Activated T-cell treated with anti-CD3 and anti-CD28 coated beads, Interleukin-2, amount 50 U/mL, for 24 hours (primary cell): Measurements from ENCODE around the gene SLC25A24.
"Not testable (repeated sequence)": the region's sequence is repeated elsewhere in the genome, so short reads cannot be mapped to it uniquely, and the experiment has no call there.

ENCODE experiments used
- DNase-seq: peaks from one replicate; pipeline ENCODE4 v3.0.0-alpha.2; 2020
- H3K27ac Mint-ChIP-seq: 2 replicates; pipeline ENCODE4 v1.8.0; 2020; ENCODE audit warnings: mild to moderate bottlenecking, mixed read lengths
- H3K27me3 Mint-ChIP-seq: 2 replicates; pipeline ENCODE4 v1.8.0; 2020; ENCODE audit warnings: mixed read lengths
- H3K36me3 Mint-ChIP-seq: 2 replicates; pipeline ENCODE4 v1.8.0; 2020; ENCODE audit warnings: low read depth, mixed read lengths
- H3K4me1 Mint-ChIP-seq: 2 replicates; pipeline ENCODE4 v1.8.0; 2020; ENCODE audit warnings: low read depth, mixed read lengths
- H3K4me3 Mint-ChIP-seq: 2 replicates; pipeline ENCODE4 v1.8.0; 2020; ENCODE audit warnings: mild to moderate bottlenecking, moderate library complexity, mixed read lengths
- H3K9me3 Mint-ChIP-seq: 2 replicates; pipeline ENCODE4 v1.8.0; 2020; ENCODE audit warnings: mixed read lengths

SLC25A24 gene

GRCh38 chr1:108162409-108162808, 37.7 kb downstream of the SLC25A24 start:
- H3K27me3 Mint-ChIP-seq, H3K4me1 Mint-ChIP-seq, H3K27ac Mint-ChIP-seq, H3K9me3 Mint-ChIP-seq, DNase-seq, H3K4me3 Mint-ChIP-seq: not testable (repeated sequence)
- H3K36me3 Mint-ChIP-seq, result peaks cover 24% of the 10 kb centered on the region

- not testable (repeated sequence) for H3K4me1 Mint-ChIP-seq, H3K27ac Mint-ChIP-seq, H3K27me3 Mint-ChIP-seq, H3K4me3 Mint-ChIP-seq, H3K9me3 Mint-ChIP-seq, DNase-seq
- peaks cover 30% of the 10 kb centered on the region for H3K36me3 Mint-ChIP-seq
Measured at GRCh38 chr1:108159951-108160350, 40.2 kb downstream of the SLC25A24 start.

DNA sequence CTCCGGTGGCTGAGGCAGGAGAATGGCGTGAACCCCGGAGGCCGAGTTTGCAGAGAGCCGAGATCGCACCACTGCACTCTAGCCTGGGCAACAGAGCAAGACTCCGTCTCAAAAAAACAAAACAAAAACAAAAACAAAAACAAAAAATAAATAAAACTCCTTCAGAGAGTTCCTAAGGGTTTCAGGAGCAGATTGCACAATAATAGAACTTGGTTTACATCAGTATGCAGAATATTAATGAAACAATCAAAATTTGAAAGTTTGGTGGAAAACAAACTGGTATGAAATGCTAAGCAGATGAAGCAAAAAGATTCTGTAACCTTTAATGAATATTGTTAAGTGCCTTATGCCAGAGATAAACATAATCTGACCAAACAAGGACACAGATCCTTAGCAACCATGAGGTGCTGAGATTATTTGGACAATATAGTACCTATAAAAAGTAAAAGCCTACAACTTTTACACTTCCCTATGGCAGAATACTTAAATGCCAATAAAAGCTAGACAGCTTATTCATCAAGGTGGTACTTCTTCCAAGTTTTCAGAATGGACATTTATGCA, 41.2 kb downstream of the SLC25A24 start:
- Mint-ChIP-seq H3K4me1 (no peaks in the 10 kb centered on the region), H3K9me3 (no peaks in the 10 kb centered on the region), H3K4me3 (no peak overlapping the region), H3K36me3 (peaks cover 38% of the 10 kb centered on the region), H3K27ac (no peak overlapping the region), H3K27me3 (no peaks in the 10 kb centered on the region)
- DNase-seq, result no peak

DNA sequence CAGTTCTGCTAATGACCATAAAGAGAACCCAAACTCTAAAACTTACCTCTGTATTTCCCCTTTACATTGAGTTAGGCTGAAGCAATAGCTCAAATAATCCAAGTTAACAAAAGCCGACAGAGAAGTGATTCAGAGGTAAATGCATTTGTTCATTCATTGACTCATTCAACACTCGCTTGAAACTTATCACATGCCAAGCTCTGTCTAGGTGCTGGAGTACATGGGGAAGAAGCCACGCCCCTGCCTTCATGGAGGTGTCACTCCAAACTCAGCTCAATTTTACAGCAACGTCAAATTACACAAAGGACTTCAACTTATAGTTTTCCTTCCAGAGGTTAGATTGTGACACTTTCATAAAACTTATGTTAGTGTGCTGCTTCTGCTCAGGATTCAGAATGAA, 45.8 kb downstream of the SLC25A24 start:
- Mint-ChIP-seq H3K27me3 (no peaks in the 10 kb centered on the region), H3K27ac (no peak overlapping the region), H3K36me3 (peaks cover 30% of the 10 kb centered on the region), H3K4me1 (no peaks in the 10 kb centered on the region), H3K4me3 (no peak overlapping the region), H3K9me3 (no peaks in the 10 kb centered on the region)
- no peak for DNase-seq

DNA sequence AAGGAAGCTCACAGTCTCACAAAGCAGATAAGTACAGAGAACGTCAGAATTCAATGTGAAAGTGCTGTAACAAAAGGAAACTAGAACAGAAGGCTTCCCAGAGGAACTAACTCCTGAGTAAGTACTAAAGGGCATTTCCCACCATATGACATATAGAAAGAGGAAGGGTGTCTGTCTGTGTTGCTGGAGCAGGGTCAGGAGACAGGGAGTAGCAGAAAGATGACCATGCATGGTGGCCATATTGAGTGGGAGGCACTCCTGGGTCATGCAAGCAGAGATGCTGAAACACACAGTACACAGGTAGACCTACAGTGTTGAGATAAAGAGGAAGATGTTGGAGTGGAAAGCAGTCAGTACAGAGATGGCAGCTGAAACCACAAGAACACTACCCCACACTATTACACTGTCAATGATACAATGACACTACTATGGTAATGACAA, 47.3 kb downstream of the SLC25A24 start:
- DNase-seq, result no peak

DNA sequence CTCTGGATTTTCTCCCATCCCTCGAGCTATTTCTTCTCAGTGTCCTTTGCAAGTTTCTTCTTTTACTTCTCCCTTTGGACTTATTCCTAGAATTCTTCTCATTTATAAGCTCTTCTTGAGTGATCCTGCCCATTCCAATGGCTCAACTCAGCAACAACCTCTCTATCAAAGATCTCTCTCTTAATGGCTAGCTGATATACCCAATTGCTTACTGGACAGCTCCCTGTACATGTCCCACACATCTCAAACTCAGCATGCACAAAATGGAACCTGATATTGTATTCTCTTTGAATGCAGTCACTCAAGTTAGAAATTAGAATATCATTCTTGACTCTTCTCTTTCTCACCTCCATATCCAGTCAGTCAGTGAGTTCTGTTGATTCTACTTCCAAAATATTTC, 48.6 kb downstream of the SLC25A24 start:
- Mint-ChIP-seq H3K4me3 (no peak overlapping the region), H3K27me3 (no peaks in the 10 kb centered on the region), H3K9me3 (no peaks in the 10 kb centered on the region), H3K27ac (no peak overlapping the region), H3K4me1 (no peaks in the 10 kb centered on the region), H3K36me3 (peaks cover 45% of the 10 kb centered on the region)
- no peak for DNase-seq

More for the DNA sequence above, 47.3 kb downstream of the SLC25A24 start:
- Mint-ChIP-seq H3K36me3 (peaks cover 41% of the 10 kb centered on the region), H3K9me3 (no peaks in the 10 kb centered on the region), H3K27me3 (no peaks in the 10 kb centered on the region), H3K4me1 (no peaks in the 10 kb centered on the region), H3K27ac (no peak overlapping the region), H3K4me3 (no peak overlapping the region)

DNA sequence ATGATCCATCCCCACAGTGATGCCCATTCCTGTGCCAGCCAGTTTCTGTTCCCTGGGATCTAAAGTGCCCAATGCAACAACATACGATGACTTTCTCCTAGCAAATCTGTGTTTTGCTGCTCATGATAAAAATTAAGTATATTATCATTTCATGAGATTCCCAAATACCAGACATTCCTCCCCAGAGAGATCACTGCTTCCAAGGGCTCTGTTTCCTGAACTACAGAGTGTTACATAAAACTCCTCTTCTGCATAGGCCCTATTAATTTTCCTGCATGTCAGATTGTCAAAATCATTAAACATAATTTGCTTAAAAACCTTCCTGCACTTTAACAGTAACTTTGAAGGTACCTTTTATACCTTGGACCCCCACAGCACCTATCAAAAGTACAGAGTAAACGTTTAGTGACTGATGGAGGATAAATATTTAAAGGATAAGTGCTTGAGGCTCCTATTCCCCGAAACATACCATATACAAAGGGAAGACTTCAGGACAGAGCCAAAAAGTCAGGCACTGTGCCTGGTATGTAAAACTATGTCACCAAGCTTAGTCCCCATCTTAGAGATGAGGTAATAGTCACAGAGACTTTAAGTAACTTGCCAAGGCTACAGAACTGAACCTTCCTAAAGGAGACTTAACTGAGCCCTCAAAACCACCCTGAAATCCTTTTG, 50.2 kb downstream of the SLC25A24 start:
- no peaks in the 10 kb centered on the region for H3K9me3 Mint-ChIP-seq
- no peak overlapping the region for H3K4me3 Mint-ChIP-seq
- H3K36me3 Mint-ChIP-seq, result peaks cover 51% of the 10 kb centered on the region
- no peak for DNase-seq
- H3K4me1 Mint-ChIP-seq, result no peaks in the 10 kb centered on the region
- no peak overlapping the region for H3K27ac Mint-ChIP-seq
- no peaks in the 10 kb centered on the region for H3K27me3 Mint-ChIP-seq

DNA sequence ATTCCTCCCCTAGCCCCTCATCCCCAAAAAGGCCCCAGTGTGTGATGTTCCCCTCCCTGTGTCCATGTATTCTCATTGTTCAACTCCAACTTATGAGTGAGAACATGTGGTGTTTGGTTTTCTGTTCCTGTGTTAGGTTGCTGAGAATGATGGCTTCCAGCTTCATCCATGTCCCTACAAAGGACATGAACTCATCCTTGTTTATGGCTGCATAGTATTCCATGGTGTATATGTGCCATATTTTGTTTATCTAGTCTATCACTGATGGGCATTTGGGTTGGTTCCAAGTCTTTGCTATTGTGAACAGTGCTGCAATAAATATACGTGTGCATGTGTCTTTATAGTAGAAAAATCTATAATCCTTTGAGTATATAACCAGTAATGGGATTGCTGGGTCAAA, 55.6 kb downstream of the SLC25A24 start:
- H3K27ac Mint-ChIP-seq, H3K27me3 Mint-ChIP-seq, H3K4me1 Mint-ChIP-seq, H3K9me3 Mint-ChIP-seq, H3K4me3 Mint-ChIP-seq, DNase-seq: not testable (repeated sequence)
- H3K36me3 Mint-ChIP-seq, result peaks cover 71% of the 10 kb centered on the region

GRCh38 chr1:108142773-108143394, 57.3 kb downstream of the SLC25A24 start:
- Mint-ChIP-seq H3K27ac (no peak overlapping the region), H3K9me3 (no peaks in the 10 kb centered on the region), H3K4me3 (no peak overlapping the region), H3K27me3 (no peaks in the 10 kb centered on the region), H3K36me3 (peaks cover 70% of the 10 kb centered on the region), H3K4me1 (peaks cover 4% of the 10 kb centered on the region)
- no peak for DNase-seq

GRCh38 chr1:108142258-108142657, 57.9 kb downstream of the SLC25A24 start:
- Mint-ChIP-seq H3K36me3 (peaks cover 67% of the 10 kb centered on the region), H3K4me3 (no peak overlapping the region), H3K9me3 (no peaks in the 10 kb centered on the region), H3K27me3 (no peaks in the 10 kb centered on the region), H3K27ac (no peak overlapping the region), H3K4me1 (peaks cover 4% of the 10 kb centered on the region)
- DNase-seq, result no peak

- H3K4me1 Mint-ChIP-seq, result peaks cover 4% of the 10 kb centered on the region
- peaks cover 65% of the 10 kb centered on the region for H3K36me3 Mint-ChIP-seq
- no peaks in the 10 kb centered on the region for H3K27me3 Mint-ChIP-seq
- no peak overlapping the region for H3K4me3 Mint-ChIP-seq
- H3K27ac Mint-ChIP-seq, result no peak overlapping the region
- H3K9me3 Mint-ChIP-seq, result no peaks in the 10 kb centered on the region
- DNase-seq, result no peak
Measured at GRCh38 chr1:108141621-108142020, 58.5 kb downstream of the SLC25A24 start.

GRCh38 chr1:108140936-108141335, 59.2 kb downstream of the SLC25A24 start:
- peaks cover 64% of the 10 kb centered on the region for H3K36me3 Mint-ChIP-seq
- H3K4me3 Mint-ChIP-seq, result no peak overlapping the region
- H3K27ac Mint-ChIP-seq, result no peak overlapping the region

GRCh38 chr1:108140177-108140576, 60.0 kb downstream of the SLC25A24 start:
- H3K9me3 Mint-ChIP-seq, result no peaks in the 10 kb centered on the region
- no peak overlapping the region for H3K4me3 Mint-ChIP-seq
- H3K36me3 Mint-ChIP-seq, result peaks cover 63% of the 10 kb centered on the region
- H3K4me1 Mint-ChIP-seq, result peaks cover 4% of the 10 kb centered on the region
- no peaks in the 10 kb centered on the region for H3K27me3 Mint-ChIP-seq
- H3K27ac Mint-ChIP-seq, result no peak overlapping the region
- DNase-seq, result no peak

More at GRCh38 chr1:108140936-108141335, 59.2 kb downstream of the SLC25A24 start:
- no peaks in the 10 kb centered on the region for H3K9me3 Mint-ChIP-seq
- H3K4me1 Mint-ChIP-seq, result peaks cover 4% of the 10 kb centered on the region
- DNase-seq, result no peak
- no peaks in the 10 kb centered on the region for H3K27me3 Mint-ChIP-seq

DNA sequence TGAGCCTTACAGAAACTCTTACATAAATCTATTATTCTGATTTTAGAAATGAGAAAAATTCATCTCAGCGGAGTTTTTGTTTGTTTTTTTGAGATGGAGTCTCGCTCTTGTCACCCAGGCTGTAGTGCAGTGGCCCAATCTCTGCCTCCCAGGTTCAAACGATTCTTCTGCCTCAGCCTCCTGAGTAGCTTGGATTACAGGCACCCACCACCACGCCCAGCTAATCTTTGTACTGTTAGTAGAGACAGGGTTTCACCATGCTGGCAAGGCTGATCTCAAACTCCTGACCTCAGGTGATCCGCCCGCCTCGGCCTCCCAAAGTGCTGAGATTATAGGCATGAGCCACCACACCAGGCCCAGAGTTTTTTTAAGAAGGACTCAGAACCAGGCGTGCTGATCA, 60.6 kb downstream of the SLC25A24 start:
- peaks cover 64% of the 10 kb centered on the region for H3K36me3 Mint-ChIP-seq
- not testable (repeated sequence) for H3K27ac Mint-ChIP-seq, H3K4me3 Mint-ChIP-seq, H3K27me3 Mint-ChIP-seq, H3K4me1 Mint-ChIP-seq, H3K9me3 Mint-ChIP-seq, DNase-seq

DNA sequence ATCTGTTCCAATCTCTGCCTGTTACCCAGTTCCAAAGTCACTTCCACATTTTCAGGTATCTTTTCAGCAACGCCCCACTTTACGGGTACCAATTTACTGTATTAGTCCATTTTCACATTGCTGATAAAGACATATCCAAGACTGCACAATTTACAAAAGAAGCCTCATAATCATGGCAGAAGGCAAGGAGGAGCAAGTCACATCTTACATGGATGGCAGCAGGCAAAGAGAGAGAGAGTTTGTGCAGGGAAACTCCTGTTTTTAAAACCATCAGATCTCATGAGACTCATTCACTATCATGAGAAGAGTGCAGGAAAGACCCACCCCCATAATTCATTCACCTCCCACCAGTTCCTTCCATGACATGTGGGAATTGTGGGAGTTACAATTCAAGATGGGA, 67.0 kb downstream of the SLC25A24 start:
- not testable (repeated sequence) for H3K27ac Mint-ChIP-seq, H3K27me3 Mint-ChIP-seq, DNase-seq, H3K4me3 Mint-ChIP-seq, H3K4me1 Mint-ChIP-seq
- Mint-ChIP-seq H3K9me3 (peaks cover 12% of the 10 kb centered on the region), H3K36me3 (peaks cover 44% of the 10 kb centered on the region)
